Fibroblast of villous mesenchyme (primary cell): ENCODE measurements around the gene RNF214. TPM values are rescaled to one million over a fixed set of nuclear protein-coding genes. Genes with fewer than 3 reads are reported as not detected.
"Not testable (repeated sequence)": the region's sequence is repeated elsewhere in the genome, so short reads cannot be mapped to it uniquely, and the experiment has no call there.

Source experiments
- DNase-seq: peaks from one replicate; pipeline ENCODE4 v3.0.0-alpha.2; 2010; ENCODE audit warnings: low read depth
- H3K4me3 ChIP-seq: 2 replicates; pipeline ENCODE4 v1.5.1; 2011; ENCODE audit warnings: low read depth, mild to moderate bottlenecking, low read length
- CTCF ChIP-seq: IDR thresholded peaks from 2 replicates; pipeline ENCODE4 v1.5.1; 2012; ENCODE audit warnings: low read depth, mild to moderate bottlenecking, low read length; ENCODE audit not compliant: insufficient read depth
- total RNA-seq: library from RNA; depleted of rRNA; stranded (reverse); fragments of >200 nt; gene quantifications from 2 replicates; pipeline ENCODE4 v1.2.3, GENCODE V29; 2012

The RNF214 gene
- total RNA-seq, 1 donor: 14.2 TPM

- H3K4me3 ChIP-seq: no peak overlapping the region
- peak; percentile 42 for DNase-seq
- TF ChIP-seq CTCF: no peak
Observed at GRCh38 chr11:117319214-117319840, 86.9 kb downstream of the RNF214 start.

DNA sequence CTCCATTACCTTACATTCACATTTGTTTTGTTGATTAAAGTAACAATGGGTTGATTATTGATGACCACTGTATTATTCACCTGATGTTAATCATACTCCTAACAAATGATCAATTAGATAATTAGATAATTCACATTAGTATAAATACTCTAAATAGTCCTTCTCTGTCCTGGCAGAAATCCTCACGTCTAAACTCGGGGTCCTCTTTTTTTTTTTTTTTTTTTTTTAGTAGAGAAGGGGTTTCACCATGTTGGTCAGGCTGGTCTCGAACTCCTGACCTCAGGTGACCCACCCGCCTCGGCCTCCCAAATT, 94.7 kb downstream of the RNF214 start:
- H3K4me3 ChIP-seq: peak overlapping the region; percentile 92
- DNase-seq: not testable (repeated sequence)

DNA sequence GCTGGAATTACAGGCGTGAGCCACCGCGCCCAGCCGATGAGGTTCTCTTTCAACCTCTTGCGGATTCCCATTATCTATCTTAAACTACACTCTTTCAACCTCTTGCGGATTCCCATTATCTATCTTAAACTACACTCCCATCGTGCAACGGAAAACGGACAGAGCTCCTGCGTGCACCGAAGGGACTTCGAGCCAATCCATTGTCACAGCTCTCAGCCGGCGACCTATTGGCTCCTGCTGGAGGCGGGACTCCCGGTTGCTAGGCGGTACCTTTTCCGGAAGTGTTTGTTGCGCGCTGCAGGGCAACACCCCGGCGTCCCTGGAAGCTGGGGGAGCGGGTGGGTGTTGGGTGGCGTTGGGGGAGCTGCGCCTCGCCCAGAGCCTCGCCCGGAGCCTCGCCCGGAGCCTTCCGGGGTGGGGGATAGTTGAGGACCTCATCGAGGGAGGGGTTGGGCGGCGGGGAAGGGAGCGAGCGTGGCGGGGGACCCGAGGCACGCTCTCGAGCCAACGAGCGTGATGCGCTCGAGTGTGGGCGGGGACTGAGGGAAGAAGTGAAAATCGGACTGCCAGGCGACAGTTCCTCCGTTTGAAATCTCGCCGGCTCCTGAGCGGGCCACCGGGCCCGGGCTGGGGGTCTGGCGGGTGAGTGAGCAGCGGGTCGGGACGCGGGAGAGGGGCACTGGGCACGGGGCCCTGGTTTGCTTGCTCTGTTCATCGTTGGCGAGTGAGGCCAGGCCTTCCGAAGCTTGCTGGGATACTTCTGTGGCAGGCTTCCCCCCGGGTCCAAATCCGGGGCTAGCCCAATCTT, 95.3 kb downstream of the RNF214 start, which contains the start of gene CEP164:
CEP164 (plus strand) TSS at position 288 of the 808 bp plus-strand sequence. CDS start 10,733 bp downstream, outside the sequence.
- no peak for TF ChIP-seq CTCF
- peak within 1 kb of the TSS; percentile 92 for H3K4me3 ChIP-seq
- DNase-seq: peak; percentile 98

- no peak for TF ChIP-seq CTCF
- peak; percentile 67 for DNase-seq
- H3K4me3 ChIP-seq: peak overlapping the region; percentile 92
Observed at GRCh38 chr11:117328375-117329010, 96.0 kb downstream of the RNF214 start.

DNA sequence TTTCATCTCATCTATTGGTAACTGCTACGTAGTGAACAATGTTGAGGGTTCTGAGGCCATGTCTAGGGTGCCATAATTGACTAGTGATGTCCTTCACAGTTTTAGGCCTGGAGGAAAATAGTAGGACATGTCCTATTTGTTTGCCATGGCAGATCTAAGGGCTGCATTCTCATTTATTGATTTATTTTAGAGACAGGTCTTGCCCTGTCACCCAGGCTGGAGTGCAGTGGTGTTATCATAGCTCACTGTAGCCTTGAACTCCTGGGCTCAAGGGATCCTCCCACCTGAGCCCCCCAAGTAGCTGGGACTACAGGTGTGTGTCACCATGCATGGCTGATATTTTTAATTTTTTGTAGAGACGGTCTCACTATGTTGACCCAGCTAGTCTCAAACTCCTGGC, 100.4 kb downstream of the RNF214 start:
- no peak for DNase-seq
- no peak for TF ChIP-seq CTCF
- no peak overlapping the region for H3K4me3 ChIP-seq

- TF ChIP-seq CTCF: no peak
- H3K4me3 ChIP-seq: no peak overlapping the region
- no peak for DNase-seq
Observed at GRCh38 chr11:117333917-117334316, 101.4 kb downstream of the RNF214 start.

DNA sequence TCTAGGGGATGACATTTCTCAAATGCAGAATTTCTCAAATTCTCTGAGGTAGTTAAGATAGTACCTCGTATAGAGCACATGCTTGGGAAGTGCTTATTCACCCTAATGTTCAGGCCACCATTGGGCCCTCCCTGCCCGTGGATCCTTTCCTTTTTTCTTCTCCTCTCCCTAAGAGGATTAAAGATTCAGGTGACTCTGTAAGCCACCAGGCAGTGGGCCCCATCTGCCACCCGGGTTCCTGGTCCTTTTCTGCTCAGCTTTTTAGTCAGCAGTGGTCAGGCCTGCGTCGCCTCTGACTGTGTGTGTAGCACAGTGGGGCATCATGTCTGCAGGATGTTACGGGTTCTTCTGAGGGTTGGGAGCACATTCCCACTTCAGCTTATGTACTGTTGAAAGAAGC, 102.4 kb downstream of the RNF214 start:
- no peak for DNase-seq
- no peak for TF ChIP-seq CTCF
- no peak overlapping the region for H3K4me3 ChIP-seq
